HL-60/S4 treated with phorbol 12-myristate 13-acetate at 8.2 ng/mL for 4 days and 3 days (cell line): ENCODE measurements around the gene BTBD1.

Experiments used
- in situ Hi-C: fragments of 300-500 bp; cut with MboI; formaldehyde crosslinking; loops from 2 replicates; pipeline ENCODE4 v1.15.0; 2022; ENCODE audit warnings: low sequenced_read_pairs

Gene BTBD1

DNA sequence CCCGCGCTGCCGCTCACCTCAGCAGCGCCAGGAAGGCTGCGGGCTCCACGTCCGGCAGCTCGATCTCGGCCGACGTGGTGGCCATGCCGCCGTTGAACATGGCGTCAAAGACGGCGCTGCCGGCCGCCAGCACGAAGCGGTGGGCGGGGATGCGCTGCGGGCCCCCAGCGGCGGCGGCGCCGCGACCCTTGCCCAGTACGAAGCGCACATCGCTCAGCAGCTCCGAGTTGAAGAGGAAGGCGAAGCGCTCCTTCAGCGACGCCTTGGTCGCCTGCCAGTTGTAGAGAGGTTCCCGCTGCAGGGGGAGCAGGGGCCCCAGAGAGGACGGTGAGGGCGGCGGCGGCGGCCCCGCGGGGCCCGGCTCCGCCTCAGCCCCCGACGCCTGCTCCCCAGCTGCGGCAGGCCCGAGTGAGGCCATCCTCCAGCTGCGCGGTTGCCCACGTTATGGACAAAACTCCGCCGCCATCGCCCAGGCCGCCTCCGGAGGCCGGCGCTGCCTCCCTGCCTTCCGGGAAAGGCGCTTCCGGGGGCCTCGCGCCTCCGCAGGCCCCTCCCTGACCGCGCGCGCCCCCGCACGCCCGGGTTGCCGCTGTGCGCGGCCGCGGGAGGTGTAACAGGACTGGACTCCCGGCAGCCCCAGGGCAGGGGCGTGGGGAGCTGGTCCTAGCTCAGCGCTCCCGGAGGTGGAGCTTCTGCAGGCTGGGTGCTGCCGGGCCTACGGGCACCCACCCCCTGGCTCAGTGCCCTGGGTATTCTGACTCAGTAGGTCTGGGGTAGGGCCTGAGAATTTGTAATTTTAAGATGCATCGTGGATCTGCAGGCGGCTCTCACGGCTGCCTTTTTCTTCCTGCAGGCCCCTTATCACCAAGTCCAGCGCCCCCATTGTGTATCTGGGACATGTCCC is at the start of gene BTBD1:
TSS of gene BTBD1 (minus strand) at position 519 of the 904 bp plus-strand sequence. CDS start at position 418, 101 bp downstream.
- in situ Hi-C loops: no loop called here

GRCh38 chr15:83115831-83116565 is 48.9 kb upstream of the BTBD1 start:
- in situ Hi-C loops: no loop called here

DNA sequence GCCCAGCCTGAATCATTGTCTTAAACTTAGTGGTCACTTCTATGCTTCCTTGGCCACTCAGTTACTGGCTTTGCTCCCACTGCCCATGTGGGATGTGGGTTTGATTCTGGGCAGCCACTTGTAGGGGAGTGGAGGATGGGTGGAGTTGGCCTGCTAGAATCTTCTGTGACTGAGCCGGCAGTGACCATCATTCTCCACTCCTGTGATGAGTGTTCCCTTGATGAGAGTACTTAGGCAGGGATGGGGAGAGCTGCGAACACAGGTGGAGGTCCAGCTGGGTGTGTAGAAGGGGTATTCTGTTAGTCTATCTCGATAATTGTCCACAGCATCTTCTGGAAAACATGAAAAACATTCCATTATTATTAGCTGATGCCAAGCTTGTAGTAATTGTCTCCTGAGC is 48.4 kb upstream of the BTBD1 start:
- in situ Hi-C loops: no loop called here

DNA sequence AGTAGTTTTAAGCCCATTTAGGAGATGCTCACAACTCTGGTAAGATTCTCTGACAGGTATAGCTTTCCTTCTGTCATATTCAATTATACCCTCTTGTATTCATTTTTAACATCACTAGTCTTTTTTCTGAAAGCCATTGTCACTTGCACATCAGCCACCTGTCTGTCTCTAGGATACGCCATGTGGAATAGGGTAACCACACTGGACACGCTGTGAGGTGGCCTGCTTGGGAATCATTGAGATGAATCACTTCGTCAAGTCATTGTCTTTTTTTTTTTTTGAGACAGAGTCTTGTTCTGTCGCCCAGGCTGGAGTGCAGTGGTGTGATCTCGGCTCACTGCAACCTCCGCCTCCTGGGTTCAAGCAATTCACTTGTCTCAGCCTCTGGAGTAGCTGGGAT is 47.8 kb upstream of the BTBD1 start:
- in situ Hi-C loops: no loop called here

GRCh38 chr15:83113881-83114674 is 47.0 kb upstream of the BTBD1 start:
- in situ Hi-C loops: no loop called here

DNA sequence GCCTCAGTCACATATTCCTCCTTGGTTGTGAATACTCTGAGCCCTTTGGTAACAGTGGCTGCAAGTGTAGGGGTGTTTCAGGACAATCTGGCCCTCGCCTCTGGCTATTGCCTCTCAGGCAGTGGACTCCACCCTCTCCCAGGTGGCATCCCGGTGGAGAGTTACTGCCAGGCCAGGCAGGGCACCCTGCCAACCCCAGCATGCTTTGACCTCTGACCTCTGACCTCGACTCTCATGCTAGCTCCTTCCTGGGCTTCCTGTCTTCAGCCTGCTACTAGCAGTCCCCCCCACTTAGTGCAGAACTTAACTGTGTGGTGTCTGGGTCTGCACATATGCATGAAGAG is 45.9 kb upstream of the BTBD1 start:
- in situ Hi-C loops: no loop called here

DNA sequence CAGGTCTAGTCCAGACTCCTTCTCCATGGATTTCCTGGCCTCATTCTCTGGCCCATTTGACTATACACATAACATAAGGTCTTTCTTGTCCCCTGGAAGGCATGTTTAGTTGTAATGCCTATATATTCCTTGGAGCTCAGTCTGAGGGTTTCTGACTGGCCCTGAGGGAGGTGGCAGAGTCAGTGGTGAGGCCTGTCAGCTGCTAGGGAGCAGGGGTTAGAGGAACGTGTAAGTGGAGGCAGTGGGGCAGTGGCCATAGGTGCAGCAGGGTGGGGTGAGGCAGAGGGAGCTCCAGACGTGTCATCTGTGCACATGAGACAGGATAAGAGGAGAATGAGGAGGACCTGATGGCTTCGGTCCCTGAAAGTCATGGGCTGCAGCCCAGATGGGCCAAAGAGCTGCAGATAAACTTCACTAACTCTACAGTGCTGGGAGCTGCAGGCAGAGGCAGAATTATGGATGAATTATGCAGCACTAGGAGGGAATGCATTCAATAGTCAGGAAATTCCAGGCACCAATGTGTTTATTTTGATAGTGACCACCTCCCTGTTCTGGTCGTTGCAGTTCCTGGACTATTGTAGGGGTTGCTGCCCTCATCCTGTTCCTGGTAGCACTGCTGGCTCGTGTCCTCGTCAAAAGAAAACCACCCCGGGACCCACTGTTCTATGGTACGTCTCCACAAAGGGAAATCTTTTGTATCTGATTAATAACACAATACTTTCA is 45.3 kb upstream of the BTBD1 start:
- in situ Hi-C loops: no loop called here

GRCh38 chr15:83111149-83111548 is 44.1 kb upstream of the BTBD1 start:
- in situ Hi-C loops: no loop called here

- in situ Hi-C loops: no loop called here
These were observed 43.3 kb upstream of the BTBD1 start for GRCh38 chr15:83110381-83110780.

DNA sequence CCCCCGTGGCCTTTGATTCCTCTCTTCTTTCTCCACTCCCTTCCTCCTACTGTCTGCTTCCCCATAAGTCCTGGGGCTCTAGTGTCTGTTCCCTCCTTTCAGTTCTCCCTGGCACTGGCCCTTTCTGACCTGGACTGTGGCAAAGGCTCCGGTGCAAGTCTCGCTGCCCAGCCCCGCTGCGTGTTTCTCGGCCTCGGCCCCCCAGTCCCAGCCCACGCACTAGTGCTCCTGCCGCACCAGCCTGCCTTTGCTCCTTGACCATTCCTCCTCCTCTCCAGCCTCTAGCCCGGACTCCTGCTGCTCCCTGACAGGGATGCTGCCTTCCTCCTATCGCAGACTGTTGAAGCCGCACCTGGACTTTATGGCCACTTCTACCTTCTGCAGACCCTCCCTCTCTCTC is 42.5 kb upstream of the BTBD1 start:
- in situ Hi-C loops: no loop called here

GRCh38 chr15:83108266-83109219 is 41.5 kb upstream of the BTBD1 start:
- in situ Hi-C loops: no loop called here

GRCh38 chr15:83107841-83108181 is 40.8 kb upstream of the BTBD1 start:
- in situ Hi-C loops: no loop called here

DNA sequence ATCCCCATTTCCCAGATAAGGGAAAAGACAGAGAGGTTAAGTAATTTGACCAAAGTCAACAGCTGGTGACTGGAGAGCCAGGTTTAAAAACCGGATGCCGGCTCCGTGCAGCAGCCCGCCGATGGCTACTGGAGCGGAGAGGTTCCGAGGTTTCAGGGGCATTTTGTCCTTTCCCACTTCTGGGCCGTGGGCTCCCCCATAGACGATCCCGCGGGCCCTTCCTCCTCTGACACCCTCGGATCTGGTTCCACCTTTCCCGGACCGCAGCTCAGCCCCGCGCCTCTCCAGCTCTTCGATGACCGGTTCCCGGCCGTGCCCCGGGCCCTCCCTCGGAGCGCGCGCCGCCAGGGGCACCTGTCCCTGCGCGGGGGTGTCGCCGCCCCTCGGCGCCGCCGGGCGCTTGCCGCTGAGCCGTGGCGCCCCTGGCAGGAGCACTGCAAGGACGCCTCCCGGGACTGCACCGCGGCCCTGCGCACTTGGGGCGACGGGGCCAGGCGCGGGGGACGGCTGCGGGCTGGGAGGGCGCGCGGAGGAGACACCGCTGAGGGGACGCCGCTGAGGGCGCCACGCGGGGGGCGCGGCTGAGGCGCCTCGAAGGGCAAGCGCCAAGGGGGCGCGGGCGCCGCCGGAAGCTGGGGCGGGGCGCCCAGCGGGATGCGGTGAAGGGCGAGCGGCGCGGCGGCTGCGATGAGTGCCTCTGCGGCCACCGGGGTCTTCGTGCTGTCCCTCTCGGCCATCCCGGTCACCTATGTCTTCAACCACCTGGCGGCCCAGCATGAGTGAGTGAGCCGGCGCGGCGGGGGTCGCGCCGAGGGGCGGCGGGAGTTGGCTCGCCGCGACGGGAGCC is 40.2 kb upstream of the BTBD1 start, which contains the start of gene TM6SF1:
TSS of gene TM6SF1 (plus strand) at position 652 of the 847 bp plus-strand sequence. CDS start at position 688, 36 bp downstream.
- in situ Hi-C loops: no loop called here

GRCh38 chr15:83105440-83105839 is 38.4 kb upstream of the BTBD1 start:
- in situ Hi-C loops: no loop called here

DNA sequence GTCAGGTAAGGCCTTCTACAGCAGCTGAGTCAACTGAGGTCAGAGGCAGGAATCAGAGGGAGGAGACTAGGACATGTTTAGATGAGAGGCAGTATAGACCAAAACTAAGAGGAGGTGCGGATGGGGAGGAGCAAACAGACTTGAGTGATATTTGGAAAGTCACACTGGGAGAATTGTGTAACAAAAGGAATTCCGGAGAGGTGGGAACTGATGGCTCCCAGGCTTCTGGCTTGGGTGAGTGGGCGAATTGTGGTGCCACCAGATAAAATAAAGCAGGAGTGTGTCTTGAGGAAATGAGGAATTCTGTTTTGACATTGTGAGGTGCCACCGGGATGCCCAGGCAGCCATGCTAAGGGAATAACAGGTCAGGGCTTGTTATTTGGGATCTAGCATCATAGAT is 37.1 kb upstream of the BTBD1 start:
- in situ Hi-C loops: no loop called here

DNA sequence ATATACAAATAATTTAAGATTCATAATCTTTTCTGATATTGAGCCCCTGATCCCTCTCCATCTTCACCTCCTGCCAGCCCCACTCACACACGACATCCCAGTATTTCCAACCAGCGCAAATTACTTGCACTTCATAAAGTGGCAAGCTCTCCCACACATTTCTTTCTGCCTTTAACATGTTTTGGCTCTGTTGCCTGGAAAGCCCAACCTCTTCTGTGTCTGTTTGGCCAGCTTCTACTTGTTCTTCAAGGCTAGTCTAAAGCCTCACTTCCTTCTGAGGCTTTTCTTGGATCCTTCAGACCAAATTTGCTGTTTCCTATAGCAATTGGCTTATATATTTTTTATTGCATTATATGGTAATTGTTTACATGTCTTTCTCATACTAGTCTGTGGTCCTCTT is 35.3 kb upstream of the BTBD1 start:
- in situ Hi-C loops: no loop called here

DNA sequence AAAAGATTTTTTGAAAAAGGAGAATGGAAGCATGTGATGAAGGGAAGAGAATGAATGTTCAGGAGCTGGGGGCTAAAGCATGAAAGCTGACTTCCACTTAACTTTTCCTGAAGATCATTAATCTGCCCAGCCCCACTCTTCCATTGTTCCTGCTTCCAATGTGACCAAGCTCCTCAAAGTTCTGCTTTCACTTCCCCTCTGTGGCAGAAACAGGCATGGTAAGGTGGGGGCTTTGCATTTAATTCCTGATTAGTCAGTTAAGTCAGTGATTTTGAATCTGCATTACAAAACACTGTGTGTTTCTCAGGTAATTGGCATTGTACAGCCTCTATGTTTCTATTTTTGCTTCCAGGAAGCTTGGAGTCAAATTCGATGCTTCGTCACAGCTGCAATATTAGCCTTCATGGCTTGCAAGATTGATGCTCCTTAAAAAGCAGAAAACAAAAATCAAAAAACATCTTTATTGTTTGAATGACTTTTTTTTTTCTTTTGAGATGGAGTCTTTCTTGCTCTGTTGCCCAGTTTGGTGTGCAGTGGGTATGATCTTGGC is 33.1 kb upstream of the BTBD1 start:
- in situ Hi-C loops: no loop called here

GRCh38 chr15:83099290-83099689 is 32.2 kb upstream of the BTBD1 start:
- in situ Hi-C loops: no loop called here
